HG03342 (cell line): ENCODE data around the gene LRCH1.

Source experiments
- ATAC-seq: cut with Tn5 transposase; IDR thresholded peaks from one replicate; pipeline ENCODE4 v1.9.1; 2021; ENCODE audit warnings: mild to moderate bottlenecking, moderate library complexity; ENCODE audit not compliant: unreplicated experiment

The LRCH1 gene

DNA sequence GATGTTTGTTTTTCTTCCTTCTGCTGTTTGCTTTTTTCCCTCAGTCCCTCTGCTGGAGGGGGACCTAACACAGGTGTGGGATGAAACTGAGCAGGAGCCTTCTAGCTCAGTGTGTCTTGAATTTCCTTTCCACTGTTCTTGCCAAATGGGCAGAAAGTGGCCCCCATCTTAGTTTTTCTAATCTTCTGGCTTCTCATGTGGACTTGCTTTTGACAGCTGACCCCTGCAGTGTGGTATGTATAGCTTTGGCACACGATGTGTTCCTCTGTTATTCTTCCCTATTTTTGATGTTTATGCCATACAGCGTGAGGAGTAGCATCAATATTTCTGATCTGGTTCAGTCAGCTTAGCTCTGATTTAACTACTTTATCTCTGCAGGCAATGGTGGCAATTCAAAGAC is 8.3 kb downstream of the LRCH1 start:
- ATAC-seq = no peak

DNA sequence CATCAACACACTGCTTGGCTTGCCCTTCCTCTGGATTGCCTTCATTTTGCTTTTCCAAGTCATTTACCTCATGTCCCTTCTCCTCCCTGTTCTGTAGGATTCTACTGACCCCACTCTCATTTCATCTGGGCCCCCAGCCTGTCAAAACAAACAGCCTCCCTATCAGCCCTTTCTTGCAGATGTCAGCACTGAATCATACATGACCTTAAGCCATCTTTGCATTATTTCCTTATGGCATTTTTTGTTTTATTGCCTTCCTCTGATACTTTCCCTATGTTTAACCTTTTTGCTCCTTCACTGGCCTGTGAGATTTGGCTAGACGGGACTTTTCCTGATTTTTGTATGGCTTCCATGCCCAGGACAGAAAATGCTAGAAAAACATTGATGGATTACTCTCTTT is 8.7 kb downstream of the LRCH1 start:
- ATAC-seq = no peak

DNA sequence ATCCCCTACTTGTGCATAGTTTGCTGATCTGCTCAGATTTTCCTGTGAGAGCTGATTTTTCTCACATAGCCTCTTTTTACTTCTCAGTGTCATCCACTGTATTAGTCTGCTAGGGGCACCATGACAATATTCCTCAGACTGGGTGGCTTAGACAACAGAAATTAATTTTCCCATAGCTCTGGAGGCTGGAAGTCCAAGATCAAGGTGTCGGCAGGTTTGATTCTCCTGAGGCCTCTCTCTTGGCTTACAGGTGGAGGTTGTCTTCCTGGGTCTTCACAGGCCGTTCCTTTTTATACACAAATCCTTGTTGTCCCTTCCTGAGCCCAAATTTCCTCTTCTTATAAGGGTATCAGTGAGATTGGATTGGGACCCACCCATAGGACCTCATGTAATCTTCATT is 9.2 kb downstream of the LRCH1 start:
- ATAC-seq = no peak

DNA sequence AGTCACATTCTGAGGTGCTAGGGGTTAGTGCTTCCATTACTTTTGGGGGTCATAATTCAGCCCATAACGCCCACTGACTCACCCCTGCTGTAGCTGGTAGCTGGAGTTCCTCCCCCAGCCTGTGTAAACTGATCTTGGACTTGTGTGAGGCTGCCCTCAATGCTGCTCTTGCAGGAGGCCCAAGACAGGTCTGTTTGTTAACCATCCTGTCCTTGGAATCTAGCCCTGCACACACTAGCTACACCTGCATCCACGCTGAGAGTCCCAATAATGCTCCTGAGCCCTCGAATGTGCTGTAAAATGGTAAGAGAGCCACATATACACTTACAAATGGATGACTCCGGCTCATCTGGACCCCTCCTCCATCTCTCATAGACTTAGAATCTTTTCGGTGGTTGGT is 9.6 kb downstream of the LRCH1 start:
- ATAC-seq = no peak

DNA sequence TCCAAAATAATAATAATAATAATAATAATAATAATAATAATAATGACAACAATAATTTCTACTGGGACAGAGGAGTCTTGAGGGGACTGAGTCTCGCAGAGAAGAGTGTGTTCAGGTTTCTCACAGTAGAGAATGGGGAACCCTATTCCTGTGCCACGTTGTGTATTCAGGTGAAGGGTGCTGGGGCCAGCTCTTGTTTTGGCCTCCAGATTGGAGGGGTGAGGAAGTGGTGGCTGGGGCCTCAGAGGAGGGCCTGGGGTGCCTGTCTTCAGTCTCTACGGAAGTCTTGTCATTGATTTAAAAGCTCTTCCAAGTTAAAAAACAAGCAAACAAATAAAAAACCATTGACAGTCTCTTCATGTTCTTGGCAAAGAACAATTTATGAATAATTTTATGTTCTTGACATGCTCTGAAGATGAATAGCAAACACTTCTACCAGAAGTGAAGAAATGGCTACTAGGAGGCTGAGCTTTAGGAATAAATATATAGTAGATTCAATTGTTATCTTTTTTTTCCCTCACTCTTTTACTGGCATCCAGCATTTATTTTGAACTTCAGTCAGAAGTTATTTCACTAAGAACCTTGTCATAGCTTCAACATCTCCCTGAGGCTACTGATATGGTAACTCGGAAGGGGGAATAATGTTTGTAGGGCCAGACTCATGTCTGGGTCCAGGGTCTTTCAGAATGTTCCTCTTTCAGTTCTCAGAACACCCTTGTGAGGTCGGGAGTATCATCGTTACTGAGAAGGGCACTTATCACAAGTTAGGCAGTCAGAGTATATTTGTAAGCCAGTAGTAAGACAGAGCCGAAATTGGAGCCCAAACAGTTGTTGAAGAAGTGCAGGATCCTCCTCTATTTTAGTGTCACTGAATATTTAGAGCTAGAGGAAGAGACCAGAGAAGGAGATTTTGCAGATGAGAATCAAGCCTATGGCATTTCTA is 13.1 kb downstream of the LRCH1 start:
- peak; percentile 79 for ATAC-seq

DNA sequence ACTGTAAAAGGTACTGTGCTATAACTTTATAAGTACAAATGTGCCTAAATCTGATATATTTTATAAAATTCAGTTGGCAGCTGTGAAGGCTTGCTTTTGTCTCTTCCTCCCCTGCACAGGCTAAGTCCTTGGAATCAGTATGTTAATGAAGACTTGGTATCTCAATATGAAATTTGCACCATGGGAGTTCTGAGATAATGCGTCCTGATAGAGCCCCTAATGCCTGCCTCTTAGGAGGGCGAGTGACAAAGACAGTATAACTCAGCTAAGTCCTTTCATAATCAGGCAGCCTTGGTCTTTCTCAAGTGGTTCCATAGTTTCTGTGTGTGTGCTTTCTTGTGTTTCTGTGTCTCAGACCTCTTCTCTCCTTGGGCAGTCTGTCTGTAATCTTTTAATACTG is 14.7 kb downstream of the LRCH1 start:
- no peak for ATAC-seq

DNA sequence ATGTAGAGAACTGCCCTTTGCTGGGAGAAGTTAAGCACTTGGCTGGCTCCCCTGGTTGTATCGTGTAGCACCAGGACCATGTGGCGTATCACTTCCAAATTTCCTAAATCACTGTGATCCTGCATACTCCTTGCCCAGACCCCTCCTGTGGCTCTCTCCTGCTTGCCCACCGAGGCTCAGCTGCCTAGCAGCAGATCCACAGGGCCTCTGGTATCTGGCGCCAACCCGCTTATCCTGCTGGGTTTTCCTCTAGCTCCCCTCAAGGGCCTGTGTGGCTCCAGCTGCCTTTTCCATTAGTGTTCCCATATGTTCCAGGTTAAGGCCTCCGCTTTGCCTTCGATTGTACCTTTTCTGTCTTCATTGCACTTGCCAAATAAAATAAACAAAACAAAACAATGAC is 16.5 kb downstream of the LRCH1 start:
- no peak for ATAC-seq

DNA sequence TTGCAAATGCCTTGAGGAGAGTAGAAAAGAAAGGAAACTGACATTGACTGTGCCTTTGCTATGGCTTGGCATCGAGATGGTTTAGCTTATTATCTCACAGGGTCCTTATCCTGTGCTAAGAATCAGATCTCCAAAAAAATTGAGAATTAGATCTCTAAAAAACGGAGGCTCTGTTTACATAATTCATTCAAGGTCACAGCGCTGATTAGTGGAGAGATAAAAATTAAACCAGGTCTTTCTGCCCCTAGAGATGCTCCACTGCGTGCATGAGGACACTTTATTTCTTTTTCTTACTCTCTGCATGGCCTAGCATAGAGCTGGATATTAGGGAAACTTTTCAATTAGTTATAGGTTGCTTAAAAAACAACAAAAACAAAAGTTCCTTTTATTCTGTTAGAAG is 17.3 kb downstream of the LRCH1 start:
- ATAC-seq = no peak

DNA sequence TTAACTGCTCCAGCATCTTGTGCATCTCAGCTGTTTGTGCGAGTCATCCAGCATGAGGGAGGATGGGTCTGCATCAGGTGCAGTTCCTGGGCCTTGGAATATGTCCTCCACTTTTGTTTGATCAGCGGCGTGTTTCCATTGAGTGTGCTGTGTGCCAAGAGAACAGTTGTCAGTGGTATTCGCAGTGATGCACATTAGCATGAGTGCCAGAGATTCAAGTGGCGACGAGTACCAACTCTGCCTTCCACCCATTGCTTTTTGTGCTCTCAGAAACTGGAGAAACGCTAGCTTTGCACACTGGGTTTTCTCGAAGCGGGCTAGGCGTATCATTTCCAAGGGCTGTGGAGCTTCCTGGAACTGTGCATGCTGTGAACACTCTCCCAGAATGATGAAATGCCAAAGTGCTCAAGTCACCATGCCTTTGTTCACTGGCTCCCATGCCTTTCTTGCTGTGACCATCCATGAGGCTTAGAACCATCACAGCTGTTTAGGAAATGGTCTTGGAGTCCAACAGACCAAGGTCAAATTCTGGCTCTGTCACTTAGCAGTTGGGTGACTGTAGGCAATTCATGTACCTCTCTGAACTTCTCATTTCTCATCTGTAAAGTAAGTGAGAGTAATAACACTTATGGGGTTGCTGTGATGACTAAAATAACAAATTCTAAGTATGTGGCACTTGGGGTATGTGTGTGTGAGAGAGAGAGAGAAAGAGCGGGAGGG is 18.4 kb downstream of the LRCH1 start:
- ATAC-seq = no peak

DNA sequence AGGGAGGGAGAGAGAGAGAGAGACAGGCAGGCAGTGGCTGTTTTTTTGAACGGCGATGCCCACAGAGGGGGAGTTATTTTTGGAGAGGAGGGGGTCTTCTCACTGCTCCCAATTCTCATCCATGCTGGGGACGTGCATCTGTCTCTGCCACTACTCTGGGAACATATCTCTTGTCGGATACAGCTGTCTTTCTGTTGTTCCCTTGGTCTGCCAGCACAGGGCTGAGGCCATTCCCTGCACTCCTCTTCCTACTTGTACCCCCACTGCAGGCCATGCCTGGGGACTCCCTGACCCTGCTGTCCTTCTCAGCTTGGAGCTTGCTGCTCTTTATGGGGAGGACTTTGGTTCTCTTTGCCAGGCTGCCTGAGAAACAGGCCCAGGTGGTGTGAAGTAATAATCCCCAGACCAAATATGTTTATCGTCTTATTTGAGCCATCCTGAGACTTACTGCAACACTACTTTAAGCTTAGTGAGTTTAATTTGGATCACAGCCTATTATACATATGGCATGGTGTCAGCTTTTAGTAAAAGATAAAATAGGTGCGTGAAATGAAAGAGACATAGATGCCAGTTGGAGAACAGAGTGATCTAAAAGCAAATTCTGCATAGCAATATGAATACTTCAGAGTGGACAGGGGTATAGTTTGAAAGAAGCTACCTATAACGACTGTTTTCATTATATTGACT is 19.1 kb downstream of the LRCH1 start:
- ATAC-seq = no peak

DNA sequence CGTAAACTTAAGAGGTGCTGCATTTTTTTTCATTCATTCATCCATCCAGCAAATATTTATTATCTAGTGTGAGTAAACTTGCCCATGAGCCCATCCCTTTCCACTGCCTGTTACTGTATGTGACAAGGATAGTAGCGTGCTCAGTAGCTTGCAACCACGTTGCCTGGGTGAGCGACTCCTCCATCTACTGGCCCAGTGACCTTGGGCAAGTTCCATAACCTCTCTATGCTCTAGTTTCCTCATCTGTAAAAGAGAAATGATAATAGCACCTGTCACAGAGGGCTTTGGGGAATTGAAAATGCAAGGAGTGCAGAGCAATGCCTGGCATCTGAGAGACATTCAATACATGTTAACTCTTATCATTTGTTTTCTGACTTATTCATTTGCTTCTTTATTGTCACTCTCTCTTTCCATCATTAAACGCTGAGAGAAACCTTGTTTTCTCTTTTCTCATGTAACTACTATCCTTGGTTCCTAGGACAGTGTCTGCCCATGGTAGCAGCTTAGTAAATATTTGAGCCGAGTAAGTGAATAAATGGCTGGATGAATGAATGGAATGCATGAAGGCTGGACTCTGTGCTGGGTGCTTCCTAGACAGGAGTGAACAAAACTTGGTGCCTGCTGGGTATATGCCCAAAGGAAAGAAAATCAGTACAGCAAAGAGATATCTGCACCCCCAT is 19.9 kb downstream of the LRCH1 start:
- no peak for ATAC-seq

DNA sequence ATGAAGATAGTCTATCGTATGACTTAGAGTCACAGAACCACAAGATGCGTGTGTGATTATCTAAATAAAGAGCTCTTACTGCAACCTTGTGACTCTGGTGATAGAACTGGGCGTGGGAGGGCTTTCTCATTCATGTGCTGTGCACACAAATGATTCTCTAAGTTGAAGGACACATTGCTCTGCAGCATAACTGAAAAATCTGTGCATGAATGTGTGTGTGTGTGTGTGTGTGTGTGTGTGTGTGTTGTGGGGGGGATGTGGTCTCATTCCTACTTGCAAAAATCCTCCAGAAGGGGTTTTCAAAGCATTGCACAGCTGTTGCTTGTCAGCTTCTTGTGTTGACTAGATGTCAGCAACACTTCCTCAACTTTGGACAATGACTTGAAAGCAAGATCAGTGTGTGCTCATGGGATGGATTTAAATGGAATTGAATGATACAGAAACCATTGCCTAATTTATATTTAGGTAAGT is 22.4 kb downstream of the LRCH1 start:
- ATAC-seq = no peak

DNA sequence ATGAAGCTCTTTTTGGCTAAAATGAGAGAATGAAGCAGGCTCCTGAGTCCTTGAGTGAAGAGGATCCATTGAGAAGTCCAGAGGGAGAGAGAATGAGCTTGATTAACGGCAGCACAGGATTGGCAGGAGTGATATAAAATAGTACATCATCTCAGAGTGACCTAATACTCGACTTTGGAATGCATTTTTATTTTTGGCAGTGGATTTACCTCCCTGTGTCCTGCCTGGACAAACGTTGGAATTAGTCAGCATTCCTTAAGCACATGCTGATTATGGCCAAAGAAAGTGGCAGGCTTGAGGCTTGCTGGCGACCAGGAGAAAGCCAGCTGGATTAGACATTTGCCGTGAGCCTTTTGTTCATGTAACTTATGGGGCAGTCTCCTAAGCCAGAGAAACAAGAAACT is 22.9 kb downstream of the LRCH1 start:
- ATAC-seq = no peak

DNA sequence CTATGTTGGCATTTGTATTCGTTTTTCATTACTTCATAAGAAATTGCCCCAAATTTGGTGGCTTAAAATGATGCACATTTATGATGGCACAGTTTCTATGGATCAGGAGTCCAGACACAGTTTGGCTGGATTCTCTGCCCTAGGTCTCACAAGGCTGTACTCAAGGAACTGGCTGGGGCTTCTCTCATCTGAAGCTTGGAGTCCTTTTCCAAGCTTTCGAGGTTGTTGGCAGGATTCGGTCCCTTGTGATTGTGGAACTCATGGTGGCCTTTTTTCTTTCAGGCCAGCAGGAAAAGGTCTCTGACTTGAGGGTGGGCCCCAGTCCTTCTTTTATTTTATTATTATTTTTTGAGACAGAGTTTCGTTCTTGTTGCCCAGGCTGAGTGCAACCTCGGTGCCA is 23.8 kb downstream of the LRCH1 start:
- no peak for ATAC-seq

DNA sequence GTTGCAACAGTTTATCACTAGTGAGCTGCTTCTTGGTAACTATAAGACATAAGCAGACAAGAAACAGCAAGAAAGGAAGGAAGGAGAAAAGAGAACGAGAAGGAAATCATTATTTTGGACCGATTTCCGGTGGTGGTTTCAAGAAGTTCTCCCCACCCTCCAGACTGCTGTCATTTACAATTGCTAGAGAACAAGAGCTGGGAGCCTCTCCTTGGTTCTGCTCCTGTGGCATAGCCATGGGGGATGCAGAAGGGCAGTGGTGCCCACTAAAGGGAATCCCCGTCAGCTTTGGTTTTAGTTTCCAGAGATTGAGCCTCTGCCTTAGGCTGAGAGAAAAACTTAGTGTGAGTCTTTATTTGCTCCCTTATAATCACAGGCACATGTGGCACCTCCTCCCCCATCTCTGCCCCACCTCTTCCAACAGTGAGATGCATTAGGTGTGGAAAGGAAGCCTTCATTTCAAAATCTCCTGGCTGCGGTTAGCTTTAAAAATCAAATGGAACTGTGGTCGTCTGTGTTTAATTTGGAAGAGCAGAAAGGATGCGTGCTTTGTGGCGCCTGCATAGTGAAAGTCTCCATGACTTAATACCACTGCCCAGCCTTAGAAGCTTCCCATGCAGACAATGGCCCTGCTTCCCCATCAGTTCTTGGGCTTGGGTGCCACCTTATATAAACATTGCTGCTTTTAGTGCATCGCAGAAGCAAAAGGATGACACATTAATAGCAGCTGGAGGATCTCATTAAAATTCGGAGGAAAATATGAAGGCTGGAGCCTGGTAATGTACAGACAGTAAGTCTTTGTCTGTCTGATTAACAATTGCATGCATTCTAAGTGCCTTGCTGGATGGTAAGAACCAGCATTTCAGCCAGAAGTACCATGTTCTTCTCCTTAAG is 25.0 kb downstream of the LRCH1 start:
- peak; percentile 17 for ATAC-seq

DNA sequence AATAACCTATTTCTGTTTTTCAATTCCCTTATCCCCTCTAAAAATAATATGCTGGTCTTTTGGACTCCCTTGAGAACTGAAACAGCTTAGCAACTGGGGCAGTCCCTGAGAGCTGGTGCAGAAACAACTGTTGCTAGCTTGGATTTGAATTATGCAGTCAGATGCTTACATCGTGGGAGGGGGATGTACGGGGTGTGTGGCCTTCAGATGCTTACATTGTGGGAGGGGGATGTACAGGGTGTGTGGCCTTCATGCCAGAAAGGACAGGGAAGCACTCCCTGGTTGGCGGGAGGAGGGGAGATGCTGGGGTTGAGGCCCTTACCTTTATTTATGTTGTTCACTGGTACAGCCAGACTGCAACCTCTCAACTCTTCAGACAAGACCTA is 25.6 kb downstream of the LRCH1 start:
- peak; percentile 45 for ATAC-seq

DNA sequence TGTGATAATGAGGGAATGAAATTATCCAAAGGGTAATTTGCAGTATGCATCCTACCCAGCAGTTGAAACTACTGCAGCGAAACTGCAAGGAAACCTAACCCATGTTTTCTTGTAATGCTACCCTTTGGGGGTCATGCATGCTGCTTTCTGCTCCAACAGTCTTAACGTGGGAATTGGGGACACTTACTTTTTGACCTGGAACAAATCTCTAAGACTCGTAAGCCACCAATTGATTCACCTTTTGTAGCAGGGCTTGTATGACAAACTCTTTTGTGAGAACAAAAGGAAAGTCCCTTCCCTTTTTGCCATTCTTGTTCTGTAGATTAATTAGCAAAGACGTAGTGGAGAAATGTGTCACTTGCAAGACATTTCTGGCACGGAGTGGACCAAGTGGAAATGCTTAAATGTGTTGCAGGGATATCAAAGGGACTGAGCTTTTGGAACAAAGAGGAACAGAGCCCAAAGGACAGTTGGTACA is 27.4 kb downstream of the LRCH1 start:
- no peak for ATAC-seq

DNA sequence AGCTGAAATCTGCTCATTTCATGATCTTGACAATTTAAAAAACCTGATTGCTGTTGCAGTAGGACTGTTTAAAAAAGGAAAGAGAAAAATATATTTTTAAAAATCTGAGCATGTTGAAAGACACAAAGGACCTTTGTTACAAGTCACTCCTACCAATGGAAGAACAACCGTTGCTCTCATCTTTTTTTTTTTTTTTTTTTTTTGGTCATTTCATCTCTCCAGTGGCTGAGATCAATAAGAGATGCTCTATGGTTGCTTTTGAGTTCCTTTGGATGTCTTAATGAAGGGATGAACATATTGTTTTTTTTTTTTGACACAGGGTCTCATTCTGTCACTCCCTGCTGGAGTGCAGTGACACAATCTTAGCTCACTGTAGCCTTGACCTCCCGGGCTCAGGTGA is 29.2 kb downstream of the LRCH1 start:
- ATAC-seq = no peak

DNA sequence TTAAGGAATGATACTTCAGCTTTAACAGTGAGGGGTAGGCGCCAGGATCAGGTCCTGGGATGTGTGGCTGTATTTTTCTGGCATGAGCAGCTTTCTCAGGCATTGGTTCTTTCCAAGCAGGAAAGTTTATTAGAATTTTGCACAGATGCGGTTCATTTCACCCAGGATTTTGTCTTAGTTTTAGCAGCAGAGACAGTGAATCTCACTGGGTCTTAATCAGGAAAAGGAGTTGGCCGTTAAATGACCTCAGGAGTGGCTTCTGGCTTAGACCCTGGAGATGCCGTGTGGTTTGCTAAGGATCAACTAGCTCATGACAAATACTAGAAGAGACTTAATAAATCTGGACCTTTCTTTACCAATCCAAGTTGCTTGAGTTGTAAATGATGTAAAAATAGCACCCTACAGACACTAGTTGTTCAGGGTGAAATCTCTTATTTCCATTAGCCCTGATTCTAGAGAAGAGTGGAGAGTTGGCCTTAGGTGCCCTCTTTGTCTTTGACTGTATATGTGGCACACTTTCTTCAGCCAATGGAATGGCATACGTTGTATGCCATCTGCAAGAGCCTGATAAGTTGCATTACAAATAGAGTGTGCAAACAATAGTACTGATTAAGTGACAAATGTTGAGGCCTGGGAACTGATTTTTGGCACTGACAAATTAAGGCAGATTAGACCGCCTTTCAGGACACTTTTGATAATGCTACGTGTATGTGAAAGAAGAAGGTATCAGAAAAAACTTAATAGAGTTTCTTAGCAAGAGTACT is 34.0 kb downstream of the LRCH1 start:
- ATAC-seq = no peak
